GM18870 (cell line): ENCODE measurements around the gene NLK.
"Not testable (repeated sequence)": the region's sequence is repeated elsewhere in the genome, so short reads cannot be mapped to it uniquely, and the experiment has no call there.

Experiments used
- ATAC-seq: cut with Tn5 transposase; IDR thresholded peaks from one replicate; pipeline ENCODE4 v1.9.1; 2021; ENCODE audit warnings: moderate library complexity; ENCODE audit not compliant: unreplicated experiment

NLK gene

GRCh38 chr17:28071891-28072606 is 29.6 kb downstream of the NLK start:
- ATAC-seq: no peak

DNA sequence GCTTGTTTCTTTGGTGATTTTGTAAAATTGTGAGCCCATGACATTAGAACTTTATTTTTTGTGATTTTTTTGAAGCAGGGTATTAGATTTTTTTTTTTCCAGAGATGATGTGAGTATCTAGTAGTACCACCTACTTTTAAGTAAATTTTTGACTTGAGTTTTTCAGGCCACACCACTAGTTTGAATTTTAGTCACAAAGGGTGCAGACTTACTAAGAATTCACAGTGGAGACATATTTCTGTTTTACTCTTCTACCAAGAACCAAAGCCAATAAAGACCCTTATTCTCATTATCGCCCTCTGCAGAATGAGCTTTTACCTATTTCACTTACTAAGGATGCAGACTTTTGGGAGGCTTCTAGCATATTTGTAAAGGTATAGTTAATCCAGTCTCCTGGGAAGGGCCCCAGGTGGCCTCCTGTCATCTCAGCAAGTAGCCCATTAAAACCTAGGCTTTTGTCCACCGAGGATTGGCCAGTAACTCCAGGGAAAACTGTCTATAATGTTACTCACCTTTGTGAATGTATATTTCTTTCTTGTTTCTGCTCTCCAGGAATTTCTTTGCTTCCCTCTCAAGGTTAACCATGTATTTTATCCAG is 30.6 kb downstream of the NLK start:
- ATAC-seq: no peak

GRCh38 chr17:28074010-28074409 is 31.5 kb downstream of the NLK start:
- no peak for ATAC-seq

DNA sequence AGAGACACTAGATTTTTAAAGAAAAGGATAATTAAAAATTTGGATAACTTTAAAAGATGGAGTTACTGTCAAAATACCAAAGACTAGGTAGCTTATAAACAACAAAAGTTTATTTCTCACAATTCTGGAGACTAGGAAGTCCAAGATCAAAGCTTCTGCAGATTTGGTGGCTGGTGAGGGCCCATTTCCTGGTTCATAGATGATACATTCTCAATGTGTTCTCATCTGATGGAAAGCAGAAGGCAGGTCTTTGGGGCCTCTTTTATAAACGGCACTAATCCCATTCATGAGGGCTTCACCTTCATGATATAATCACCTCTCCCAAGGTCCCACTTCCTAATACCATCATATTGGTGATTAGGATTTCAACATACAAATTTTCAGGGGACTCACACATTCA is 33.7 kb downstream of the NLK start:
- ATAC-seq: no peak

DNA sequence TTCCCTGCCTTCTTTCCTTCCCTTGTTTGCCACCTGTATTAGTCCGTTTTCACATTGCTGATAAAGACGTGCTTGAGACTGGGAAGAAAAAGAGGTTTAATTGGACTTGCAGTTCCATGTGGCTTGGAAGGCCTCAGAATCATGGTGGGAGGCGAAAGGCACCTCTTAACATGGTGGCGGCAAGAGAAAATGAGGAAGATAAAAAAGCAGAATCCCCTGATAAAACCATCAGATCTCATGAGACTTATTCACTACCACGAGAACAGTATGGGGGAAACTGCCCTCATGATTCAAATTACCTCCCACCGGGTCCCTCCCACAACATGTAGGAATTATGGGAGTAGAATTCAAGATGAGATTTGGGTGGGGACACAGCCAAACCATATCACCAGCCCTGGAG is 34.7 kb downstream of the NLK start:
- ATAC-seq: not testable (repeated sequence)

- ATAC-seq: no peak
Observed at GRCh38 chr17:28078341-28079229, 36.1 kb downstream of the NLK start.

DNA sequence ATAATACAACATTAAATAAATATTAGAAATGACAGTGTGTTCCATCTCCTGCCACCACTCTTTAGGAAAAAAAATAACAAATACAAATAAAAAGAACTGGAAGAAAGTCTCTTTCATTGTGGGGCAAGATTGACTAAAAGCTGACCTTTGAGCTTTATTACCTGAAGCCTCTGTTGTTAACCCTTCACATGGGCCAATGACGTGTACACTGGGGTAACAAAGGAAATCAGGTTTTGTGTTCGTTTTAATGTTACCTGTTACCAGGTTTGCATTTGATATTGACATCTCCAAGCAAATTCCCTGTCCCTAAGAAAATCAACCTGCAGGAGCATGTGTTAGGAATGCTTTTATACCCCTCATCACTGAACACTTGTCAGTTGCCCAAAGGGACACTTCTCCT is 39.0 kb downstream of the NLK start:
- ATAC-seq: no peak

- no peak for ATAC-seq
Observed at GRCh38 chr17:28085766-28086165, 43.3 kb downstream of the NLK start.

- ATAC-seq: no peak
Observed at GRCh38 chr17:28086519-28086918, 44.0 kb downstream of the NLK start.

GRCh38 chr17:28087743-28088142 is 45.3 kb downstream of the NLK start:
- ATAC-seq: no peak

DNA sequence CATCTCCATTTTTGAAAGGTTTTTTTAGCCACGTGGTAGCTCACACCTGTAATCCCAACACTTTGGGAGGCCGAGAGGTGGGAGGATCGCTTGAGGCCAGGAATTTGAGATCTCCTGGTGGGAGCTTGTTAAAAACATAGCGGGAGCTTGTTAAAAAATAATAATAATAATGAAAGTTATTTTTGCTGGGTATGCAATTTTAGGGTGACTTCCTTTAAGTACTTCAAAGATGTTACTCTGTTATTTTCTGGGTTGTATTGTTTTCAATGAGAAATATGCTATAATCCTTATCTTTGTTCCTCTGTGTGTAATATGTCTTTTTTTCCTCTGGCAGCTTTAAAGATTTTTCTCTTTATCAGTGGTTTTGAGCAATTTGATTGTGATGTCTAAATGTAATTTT is 48.1 kb downstream of the NLK start:
- ATAC-seq: no peak

GRCh38 chr17:28092088-28092487 is 49.6 kb downstream of the NLK start:
- ATAC-seq: no peak

- ATAC-seq: no peak
Observed at GRCh38 chr17:28093999-28094716, 51.7 kb downstream of the NLK start.

- ATAC-seq: no peak
Observed at GRCh38 chr17:28096756-28097155, 54.3 kb downstream of the NLK start.

- no peak for ATAC-seq
Observed at GRCh38 chr17:28097254-28097653, 54.8 kb downstream of the NLK start.

DNA sequence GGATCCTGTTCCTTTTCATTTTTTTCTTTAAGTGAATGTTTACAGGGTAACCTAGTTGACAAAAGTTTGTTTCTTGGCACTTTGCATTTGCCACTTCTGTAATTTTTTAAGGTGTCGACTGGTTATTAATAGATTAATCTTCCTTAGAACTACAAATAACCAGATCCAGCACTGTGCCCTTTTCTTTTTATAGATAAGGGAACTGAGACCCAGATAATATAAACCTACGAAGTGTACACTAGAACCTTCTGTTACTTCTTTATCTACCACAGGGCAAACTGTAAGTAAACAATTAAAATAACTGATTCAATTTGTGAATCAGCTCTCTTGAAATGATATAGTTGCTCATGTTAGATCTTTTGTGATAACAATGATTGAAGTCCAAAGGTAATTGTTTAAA is 55.4 kb downstream of the NLK start:
- ATAC-seq: no peak

DNA sequence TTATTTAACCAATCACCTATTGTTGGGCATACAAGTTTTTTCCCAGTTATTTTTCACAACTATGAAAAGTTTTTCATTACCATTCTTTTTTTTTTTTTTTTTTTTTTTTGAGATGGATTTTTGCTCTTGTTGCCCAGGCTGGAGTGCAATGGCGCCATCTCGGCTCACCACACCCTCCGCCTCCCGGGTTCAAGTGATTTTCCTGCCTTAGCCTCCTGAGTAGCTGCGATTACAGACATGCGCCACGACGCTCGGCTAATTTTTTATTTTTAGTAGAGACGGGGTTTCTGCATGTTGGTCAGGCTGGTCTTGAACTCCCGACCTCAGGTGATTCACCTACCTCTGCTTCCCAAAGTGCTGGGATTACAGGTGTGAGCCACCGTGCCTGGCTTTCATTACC is 56.1 kb downstream of the NLK start:
- ATAC-seq: not testable (repeated sequence)

- no peak for ATAC-seq
Observed at GRCh38 chr17:28100251-28100650, 57.8 kb downstream of the NLK start.

- no peak for ATAC-seq
Observed at GRCh38 chr17:28100936-28101335, 58.5 kb downstream of the NLK start.

- no peak for ATAC-seq
Observed at GRCh38 chr17:28101919-28102318, 59.4 kb downstream of the NLK start.

DNA sequence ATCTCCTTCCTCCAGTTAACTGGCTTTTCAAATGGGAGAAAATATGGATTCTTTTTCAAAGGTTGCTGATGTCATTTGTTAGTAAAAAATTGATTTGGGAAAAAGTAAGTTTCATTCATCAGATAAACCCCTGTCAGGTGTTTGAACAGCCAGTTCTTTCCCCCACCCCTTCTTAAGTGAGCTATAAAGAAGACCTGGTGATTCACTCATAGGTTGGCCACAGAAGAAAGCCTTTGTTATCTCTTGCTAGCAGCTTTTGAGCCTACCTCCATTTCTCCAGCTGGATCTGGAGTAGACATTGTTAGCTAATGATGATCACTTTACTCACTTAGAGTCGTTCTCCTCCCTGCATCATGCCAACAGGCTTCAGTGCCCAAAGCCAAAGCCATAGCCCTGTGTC is 63.0 kb downstream of the NLK start:
- ATAC-seq: no peak
